Adrenal gland (tissue), 5 donors: ENCODE results near the gene PHOX2B.

Source experiments
- CTCF ChIP-seq, 6 experiments: fragments of 450-650 bp in 4 of 6; fragments of 200-600 bp in 2 of 6; sonication (generic) in 1 of 6; IDR thresholded peaks; 1 replicate in 5 of 6; 2 replicates in 1 of 6; pipeline versions ENCODE4 v1.5.1 to v1.8.0; 2016 to 2021; ENCODE audit warnings: antibody characterized with exemption in 6 of 6, mild to moderate bottlenecking in 2 of 6, moderate library complexity in 1 of 6
- POLR2A ChIP-seq, 2 donors: fragments of 450-650 bp; IDR thresholded peaks; one replicate each; pipeline ENCODE4 v1.6.1; 2017; ENCODE audit warnings: antibody characterized with exemption in 2 of 2, mild to moderate bottlenecking in 2 of 2, moderate library complexity in 1 of 2
- donor health status: DM: no; HTN: no; CAD: no.

- TF ChIP-seq CTCF (IDR thresholded peaks at IDR 0.05): no peak
- TF ChIP-seq POLR2A (IDR thresholded peaks at IDR 0.05): no peak
Observed at GRCh38 chr4:41785665-41786064, 37.1 kb upstream of the PHOX2B start.
